Activated CD4-positive, alpha-beta T cell treated with anti-CD3 and anti-CD28 coated beads, Interleukin-2, amount 10 ng/mL, durations not matched to agents 24 days and 14 days (primary cell): ENCODE measurements around the gene MAGEA9. TPM values are rescaled to one million over a fixed set of nuclear protein-coding genes. Genes with fewer than 3 reads are reported as not detected.
"Not testable (repeated sequence)": the region's sequence is repeated elsewhere in the genome, so short reads cannot be mapped to it uniquely, and the experiment has no call there.

ENCODE experiments used
- DNase-seq: peaks from one replicate; pipeline ENCODE4 v3.0.0; 2022
- H3K27ac Mint-ChIP-seq: one replicate; pipeline ENCODE4 v1.8.0; 2022; ENCODE audit warnings: mild to moderate bottlenecking, mixed read lengths
- H3K27me3 Mint-ChIP-seq: one replicate; pipeline ENCODE4 v1.8.0; 2022; ENCODE audit warnings: mixed read lengths
- H3K36me3 Mint-ChIP-seq: one replicate; pipeline ENCODE4 v1.8.0; 2022; ENCODE audit warnings: low read depth, mild to moderate bottlenecking, mixed read lengths
- H3K4me1 Mint-ChIP-seq: one replicate; pipeline ENCODE4 v1.8.0; 2021; ENCODE audit warnings: mixed read lengths
- H3K4me3 Mint-ChIP-seq: one replicate; pipeline ENCODE4 v1.8.0; 2022; ENCODE audit warnings: mild to moderate bottlenecking, moderate library complexity, mixed read lengths
- H3K9me3 Mint-ChIP-seq: one replicate; pipeline ENCODE4 v1.8.0; 2021; ENCODE audit warnings: mixed read lengths
- intact Hi-C: fragments of 100-400 bp; cut with micrococcal nuclease; formaldehyde crosslinking; loops from one replicate; pipeline ENCODE4 v1.15.1; 2023
- total RNA-seq: library from RNA; stranded (reverse); gene quantifications from 2 replicates; pipeline ENCODE4 v1.2.3, GENCODE V29; 2022

Gene MAGEA9, protein sequence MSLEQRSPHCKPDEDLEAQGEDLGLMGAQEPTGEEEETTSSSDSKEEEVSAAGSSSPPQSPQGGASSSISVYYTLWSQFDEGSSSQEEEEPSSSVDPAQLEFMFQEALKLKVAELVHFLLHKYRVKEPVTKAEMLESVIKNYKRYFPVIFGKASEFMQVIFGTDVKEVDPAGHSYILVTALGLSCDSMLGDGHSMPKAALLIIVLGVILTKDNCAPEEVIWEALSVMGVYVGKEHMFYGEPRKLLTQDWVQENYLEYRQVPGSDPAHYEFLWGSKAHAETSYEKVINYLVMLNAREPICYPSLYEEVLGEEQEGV
- not detected in 2 replicates for total RNA-seq

DNA sequence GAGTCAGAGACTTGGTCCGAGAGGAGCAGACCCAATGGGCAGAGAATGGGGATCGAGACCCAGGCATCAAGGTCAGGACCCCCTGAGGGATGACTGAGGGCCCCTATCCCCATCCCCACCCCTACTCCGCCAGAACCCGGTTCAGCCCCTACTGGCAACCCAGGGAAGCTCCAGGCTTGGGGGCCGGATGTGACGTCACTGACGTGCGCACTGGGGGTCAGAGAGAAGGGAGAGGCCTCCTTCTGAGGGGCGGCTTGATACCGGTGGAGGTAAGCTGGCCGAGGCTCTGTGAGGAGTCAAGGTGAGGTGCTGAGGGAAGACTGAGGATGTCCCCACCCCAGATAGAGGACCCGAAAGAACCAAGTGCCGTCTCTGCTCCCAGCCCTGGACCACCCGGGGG, at the start of gene MAGEA9:
TSS of gene MAGEA9 (plus strand) at position 204 of the 400 bp plus-strand sequence. CDS start 4,281 bp downstream, outside the sequence.
- H3K27ac Mint-ChIP-seq, H3K9me3 Mint-ChIP-seq, intact Hi-C loops, H3K4me1 Mint-ChIP-seq, H3K4me3 Mint-ChIP-seq, DNase-seq, H3K27me3 Mint-ChIP-seq, H3K36me3 Mint-ChIP-seq: not testable (repeated sequence)

DNA sequence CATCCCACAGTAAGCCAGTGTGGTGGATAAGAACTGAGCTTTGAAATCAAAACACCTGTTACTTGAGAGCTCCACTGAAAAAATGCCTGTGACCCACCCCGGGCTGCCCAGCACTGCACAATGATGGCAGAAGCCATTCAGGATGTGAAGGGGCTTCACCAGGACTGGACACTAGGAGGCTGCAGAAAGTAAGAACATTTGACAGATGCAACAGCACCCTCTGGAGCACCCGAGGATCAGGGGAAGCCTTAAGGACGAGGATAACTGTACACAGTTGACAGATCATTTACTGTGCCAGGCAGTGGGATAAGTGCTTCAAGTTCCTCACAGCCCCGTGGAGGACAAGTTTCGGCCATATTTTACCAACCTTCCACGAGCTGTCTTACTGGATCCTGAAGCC, 39.5 kb upstream of the MAGEA9 start:
- H3K9me3 Mint-ChIP-seq, H3K36me3 Mint-ChIP-seq, H3K4me3 Mint-ChIP-seq, H3K4me1 Mint-ChIP-seq, intact Hi-C loops, H3K27me3 Mint-ChIP-seq, DNase-seq, H3K27ac Mint-ChIP-seq: not testable (repeated sequence)

DNA sequence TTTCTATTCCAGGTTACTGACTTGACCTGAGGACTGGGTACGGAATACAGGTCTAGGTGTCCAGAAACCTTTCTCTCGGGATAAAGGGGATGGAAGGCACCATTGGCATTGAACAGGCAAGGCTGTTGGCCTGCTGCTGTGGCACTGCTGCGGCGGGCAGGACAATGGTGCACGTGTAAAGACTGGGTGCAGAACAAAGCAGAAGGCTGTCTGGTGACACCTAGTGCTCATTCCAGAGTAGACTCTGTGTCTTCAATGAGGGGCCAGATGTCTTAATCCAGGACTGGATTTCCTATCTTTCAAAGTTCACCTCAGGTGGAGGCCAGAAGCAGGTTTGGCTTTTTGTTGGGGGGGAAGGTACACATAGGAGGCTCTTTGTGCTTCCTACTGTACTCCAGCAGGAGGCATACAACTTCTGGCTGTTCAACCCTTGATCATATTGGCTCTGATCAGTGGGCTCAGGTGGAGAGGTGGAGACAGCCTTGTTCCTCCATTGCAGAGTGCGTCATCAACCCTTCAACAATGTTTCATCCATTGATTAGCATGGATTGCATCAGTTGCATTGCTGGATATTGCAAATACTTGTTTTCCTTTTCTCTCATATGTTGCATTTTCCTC, 35.2 kb upstream of the MAGEA9 start:
- H3K27ac Mint-ChIP-seq, H3K27me3 Mint-ChIP-seq, H3K4me1 Mint-ChIP-seq, H3K4me3 Mint-ChIP-seq, H3K36me3 Mint-ChIP-seq, DNase-seq, intact Hi-C loops, H3K9me3 Mint-ChIP-seq: not testable (repeated sequence)

DNA sequence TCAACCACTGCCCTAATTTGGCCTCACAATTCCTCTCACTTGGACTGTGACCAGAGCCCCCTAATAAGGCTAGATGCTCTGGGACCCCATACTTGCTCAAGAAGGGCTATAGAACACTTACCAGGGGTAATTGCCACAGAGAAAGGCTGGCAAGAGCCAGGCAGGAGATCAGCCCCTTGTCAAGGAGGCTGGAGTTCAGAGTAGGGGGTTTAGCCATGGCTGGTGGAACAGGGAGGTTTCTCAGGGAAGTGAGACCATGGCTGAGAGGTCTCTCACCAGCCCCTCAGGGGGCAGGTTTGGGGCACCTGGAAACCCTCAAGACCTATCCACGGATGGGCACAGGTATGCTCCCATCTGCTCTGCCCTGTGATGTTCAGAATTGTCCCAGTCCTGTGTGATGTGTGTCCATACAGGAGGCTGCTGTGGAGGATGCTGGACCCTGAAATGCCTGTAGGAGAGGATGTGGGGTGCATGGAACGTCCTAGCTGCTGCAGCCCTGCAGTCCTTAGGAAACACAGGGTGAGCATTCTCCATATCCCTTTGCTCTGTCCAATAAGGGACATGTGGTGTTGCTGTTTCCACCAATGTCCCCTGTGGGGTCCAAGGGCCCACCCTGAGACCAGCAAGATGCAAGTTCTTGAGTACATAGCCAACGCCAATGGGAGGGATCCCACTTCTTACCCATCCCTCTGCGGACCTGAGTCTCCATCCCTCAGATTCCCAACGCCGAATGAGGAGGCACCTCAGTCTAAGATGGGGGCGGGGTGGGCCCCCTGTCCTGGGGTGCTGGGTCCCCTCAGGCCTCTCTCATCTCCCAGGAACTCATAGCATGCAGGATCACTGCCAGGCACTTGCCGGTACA, 24.3 kb upstream of the MAGEA9 start:
- intact Hi-C loops, result no loop called here
- H3K27ac Mint-ChIP-seq, result no peak overlapping the region
- H3K27me3 Mint-ChIP-seq, result peaks cover 5% of the 10 kb centered on the region
- H3K4me1 Mint-ChIP-seq, result no peaks in the 10 kb centered on the region
- no peaks in the 10 kb centered on the region for H3K36me3 Mint-ChIP-seq
- H3K4me3 Mint-ChIP-seq, result no peak overlapping the region
- no peaks in the 10 kb centered on the region for H3K9me3 Mint-ChIP-seq
- peak; percentile 13 for DNase-seq

DNA sequence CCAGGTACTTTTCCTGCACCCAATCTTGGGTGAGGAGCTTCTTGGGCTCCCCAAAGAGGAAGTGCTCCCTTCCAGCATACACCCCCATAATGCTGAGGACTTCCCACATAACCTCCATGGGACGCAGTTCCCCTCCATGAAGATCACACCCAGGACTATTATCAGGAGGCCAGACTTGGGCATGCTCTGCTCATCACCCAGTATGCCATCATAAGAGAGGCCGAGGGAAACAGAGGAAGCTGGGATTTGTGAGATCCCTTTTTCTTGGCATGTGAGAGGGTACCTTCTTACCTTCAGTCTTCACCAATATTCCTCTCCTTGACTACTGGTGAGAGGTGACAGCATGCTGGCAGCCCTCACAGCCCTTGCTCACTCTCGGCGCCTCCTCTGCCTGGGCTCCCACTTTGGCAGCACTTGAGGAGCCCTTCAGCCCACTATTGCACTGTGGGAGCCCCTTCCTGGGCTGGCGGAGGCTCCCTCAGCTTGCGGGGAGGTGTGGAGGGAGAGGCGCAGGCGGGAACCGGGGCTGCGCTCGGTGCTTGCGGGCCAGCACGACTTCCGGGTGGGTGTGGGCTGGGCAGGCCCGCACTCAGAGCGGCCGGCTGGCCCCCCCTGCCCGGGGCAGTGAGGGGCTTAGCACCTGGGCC, 23.5 kb upstream of the MAGEA9 start:
- peak; percentile 23 for DNase-seq
- H3K9me3 Mint-ChIP-seq, result no peaks in the 10 kb centered on the region
- H3K4me1 Mint-ChIP-seq, result no peaks in the 10 kb centered on the region
- H3K27ac Mint-ChIP-seq, result no peak overlapping the region
- intact Hi-C loops, result no loop called here
- H3K27me3 Mint-ChIP-seq, result peaks cover 5% of the 10 kb centered on the region
- H3K36me3 Mint-ChIP-seq, result no peaks in the 10 kb centered on the region
- no peak overlapping the region for H3K4me3 Mint-ChIP-seq

DNA sequence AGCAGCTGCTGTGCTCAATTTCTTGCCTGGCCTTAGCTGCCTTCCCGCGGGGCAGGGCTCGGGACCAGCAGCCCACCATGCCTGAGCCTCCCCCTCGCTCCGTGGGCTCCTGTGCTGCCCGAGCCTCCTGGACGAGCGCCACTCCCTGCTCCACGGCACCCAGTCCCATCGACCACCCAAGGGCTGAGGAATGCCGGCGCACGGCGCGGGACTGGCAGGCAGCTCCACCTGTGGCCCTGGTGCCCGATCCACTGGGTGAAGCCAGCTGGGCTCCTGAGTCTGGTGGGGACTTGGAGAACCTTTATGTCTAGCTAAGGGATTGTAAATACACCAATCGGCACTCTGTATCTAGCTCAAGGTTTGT, 23.0 kb upstream of the MAGEA9 start:
- H3K36me3 Mint-ChIP-seq, H3K4me1 Mint-ChIP-seq, H3K27me3 Mint-ChIP-seq, H3K4me3 Mint-ChIP-seq, H3K27ac Mint-ChIP-seq, intact Hi-C loops, H3K9me3 Mint-ChIP-seq: not testable (repeated sequence)
- peak; percentile 16 for DNase-seq

DNA sequence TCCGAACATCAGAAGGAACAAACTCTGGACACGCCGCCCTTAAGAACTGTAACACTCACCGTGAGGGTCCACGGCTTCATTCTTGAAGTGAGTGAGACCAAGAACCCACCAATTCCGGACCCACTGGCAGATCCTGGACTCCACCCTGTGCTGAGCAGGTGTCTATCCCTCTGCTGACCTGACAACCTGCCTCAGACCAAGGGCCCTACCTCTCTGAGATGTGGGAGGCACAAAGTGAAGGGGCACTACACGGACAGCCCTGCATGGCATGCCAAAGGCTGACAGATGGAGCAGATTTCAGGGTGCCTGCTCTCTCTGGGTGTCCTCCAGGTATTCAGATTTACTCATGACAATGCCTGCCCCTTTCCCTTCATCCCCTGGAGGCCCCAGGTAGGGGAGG, 21.9 kb upstream of the MAGEA9 start:
- intact Hi-C loops, result no loop called here
- no peak overlapping the region for H3K27ac Mint-ChIP-seq
- H3K4me3 Mint-ChIP-seq, result no peak overlapping the region
- no peaks in the 10 kb centered on the region for H3K4me1 Mint-ChIP-seq
- H3K36me3 Mint-ChIP-seq, result no peaks in the 10 kb centered on the region
- H3K9me3 Mint-ChIP-seq, result no peaks in the 10 kb centered on the region
- DNase-seq, result no peak
- H3K27me3 Mint-ChIP-seq, result peaks cover 5% of the 10 kb centered on the region

DNA sequence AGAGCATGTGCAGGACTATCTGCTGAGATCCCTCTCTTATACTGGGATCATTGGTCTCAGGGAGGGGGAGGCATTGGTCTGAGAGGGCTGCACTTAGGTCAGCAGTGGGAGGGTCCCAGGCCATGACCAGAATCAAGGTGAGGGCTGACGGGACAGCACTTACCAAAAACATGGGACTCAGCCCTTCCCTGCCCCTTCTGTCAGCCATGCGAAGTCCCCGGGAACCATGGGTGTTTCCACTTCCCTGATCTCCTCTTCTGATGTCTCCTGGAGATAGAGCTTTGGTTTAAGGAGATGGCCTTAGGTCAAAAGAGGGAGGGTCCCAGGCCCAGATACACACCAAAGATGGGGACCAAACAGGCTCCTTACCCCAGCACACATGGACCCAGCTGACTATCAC, 20.8 kb upstream of the MAGEA9 start:
- Mint-ChIP-seq H3K36me3 (no peaks in the 10 kb centered on the region), H3K27ac (no peak overlapping the region), H3K9me3 (no peaks in the 10 kb centered on the region), H3K4me3 (no peak overlapping the region), H3K4me1 (no peaks in the 10 kb centered on the region), H3K27me3 (peaks cover 5% of the 10 kb centered on the region)
- intact Hi-C loops, result no loop called here
- DNase-seq, result peak; percentile 7

DNA sequence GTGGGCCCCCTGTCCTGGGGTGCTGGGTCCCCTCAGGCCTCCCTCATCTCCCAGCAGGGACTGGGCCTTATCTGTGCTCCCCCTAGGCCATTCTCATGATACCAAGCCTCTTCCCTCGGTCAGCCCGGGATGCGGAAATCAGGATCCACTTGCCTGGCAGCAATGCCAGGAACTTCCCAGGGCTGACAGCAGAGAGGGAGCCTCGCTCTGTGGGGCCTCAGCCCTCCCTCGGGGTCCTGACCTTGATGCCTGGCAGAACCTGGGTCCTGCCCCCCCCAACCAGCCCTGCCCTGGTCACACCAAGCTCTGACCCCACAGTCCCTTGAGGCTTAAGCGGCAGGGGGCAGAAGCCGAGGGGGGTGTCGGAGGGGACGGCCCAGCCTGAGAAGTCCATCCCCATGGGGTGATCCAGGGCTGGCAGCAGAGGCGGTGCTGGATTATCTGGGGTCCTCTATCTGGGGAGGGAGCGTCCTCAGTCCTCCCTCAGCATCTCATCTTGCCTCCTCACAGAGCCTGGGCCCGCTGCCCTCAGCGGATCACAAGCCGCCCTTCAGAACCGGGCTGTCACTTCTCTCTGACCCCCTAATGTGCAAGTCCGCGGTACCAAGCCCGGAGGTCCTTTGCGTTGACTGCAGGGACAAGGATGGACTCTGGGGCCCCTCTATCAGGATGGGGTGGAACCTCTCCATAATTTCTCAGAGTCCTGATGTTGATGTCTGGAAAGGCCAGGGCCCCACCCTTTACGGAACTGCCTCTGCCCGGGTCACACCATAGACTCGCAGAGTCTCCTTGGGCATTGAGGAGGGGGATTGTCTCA, 19.7 kb upstream of the MAGEA9 start:
- intact Hi-C loops, H3K9me3 Mint-ChIP-seq, H3K27ac Mint-ChIP-seq: not testable (repeated sequence)

DNA sequence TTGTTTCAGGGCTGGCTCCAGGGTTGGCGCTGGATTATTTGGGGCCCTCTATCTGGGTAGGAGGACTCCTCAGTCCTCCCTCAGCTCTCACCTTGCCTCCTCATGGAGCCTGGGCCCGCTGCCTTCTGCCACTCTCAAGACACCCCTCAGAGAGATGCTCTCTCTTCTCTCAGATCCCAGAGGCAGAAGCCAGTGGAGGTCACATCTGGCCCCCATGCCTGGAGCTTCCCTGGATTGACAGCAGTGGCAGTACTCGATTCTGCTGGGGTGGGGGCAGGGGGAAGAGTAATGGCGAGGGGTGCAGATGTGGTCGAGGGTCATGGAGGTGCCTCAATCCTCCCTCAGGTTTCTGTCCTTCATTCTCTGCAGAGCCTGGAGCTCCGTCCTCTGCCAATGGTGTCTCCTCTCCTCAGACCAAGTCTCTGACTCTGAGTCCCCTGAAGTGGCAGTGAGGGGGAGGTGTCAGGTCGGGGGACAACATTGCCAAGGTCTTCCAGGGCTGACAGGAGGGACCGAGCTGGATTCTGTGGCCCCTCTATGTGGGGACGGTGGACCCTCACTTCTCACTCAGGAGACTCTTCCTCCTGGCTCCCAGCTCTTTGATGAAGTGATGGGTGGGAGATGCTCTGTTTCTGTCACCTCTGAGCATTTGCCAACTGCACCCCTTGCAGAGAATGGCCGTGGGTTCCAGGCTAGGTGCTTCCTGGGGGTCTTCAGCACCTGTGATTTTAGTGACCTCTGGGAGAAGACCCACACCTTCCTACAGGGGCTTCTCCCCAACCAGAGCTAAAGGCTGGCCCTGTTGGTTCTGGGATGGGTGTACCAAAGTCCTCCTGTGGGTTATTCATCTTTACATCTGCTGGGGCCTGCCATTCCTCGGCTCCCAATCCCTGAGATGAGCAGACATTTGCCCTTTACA, 18.8 kb upstream of the MAGEA9 start:
- intact Hi-C loops, result no loop called here
- H3K4me1 Mint-ChIP-seq, result no peaks in the 10 kb centered on the region
- H3K4me3 Mint-ChIP-seq, result no peak overlapping the region
- H3K27me3 Mint-ChIP-seq, result no peaks in the 10 kb centered on the region
- H3K27ac Mint-ChIP-seq, result no peak overlapping the region
- H3K9me3 Mint-ChIP-seq, result no peaks in the 10 kb centered on the region
- peak; percentile 17 for DNase-seq
- no peaks in the 10 kb centered on the region for H3K36me3 Mint-ChIP-seq

More for the DNA sequence above, 19.7 kb upstream of the MAGEA9 start:
- peak; percentile 5 for DNase-seq
- not testable (repeated sequence) for H3K4me3 Mint-ChIP-seq, H3K27me3 Mint-ChIP-seq, H3K36me3 Mint-ChIP-seq, H3K4me1 Mint-ChIP-seq

DNA sequence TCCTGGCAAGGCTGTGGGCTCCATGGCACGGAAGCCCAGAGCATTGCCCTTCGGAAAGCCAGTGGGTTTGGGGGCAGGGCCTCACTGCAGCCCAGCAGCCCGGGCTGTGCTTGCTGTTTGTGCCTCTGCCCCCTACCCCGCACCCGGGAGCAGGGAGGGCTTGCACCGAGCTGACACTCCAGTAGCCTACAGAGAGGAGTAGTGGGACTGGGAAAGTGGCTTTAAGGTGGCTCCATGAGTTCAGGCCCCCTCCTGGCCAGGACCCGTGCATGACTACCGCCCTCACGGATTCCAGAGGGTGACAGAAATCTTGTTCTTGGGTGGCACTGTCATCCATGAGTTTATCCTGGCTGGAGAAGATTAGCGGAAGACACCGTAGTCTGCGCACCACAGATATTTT, 11.4 kb upstream of the MAGEA9 start:
- peak; percentile 8 for DNase-seq
- intact Hi-C loops, H3K4me3 Mint-ChIP-seq, H3K9me3 Mint-ChIP-seq, H3K27ac Mint-ChIP-seq, H3K4me1 Mint-ChIP-seq, H3K36me3 Mint-ChIP-seq, H3K27me3 Mint-ChIP-seq: not testable (repeated sequence)

DNA sequence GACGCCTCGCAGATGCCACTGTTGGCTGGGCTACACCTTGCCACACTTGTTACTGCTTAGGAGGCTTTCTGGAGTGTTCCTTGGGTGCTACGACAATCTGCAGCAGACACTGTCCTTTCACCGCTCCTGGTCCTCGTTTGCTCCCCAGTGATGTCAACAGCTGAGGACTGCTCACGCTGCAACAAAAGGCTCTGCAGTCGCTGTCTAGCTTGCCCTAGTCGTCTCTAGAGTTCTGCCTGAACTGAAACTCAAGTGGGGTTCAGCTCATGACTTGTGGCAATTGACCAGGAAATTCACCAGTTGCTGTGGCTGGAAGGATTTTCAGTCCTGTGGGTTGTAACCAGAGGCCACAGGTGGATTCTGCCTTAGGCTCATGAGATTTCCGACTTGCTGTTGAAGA, 8.7 kb upstream of the MAGEA9 start:
- H3K27me3 Mint-ChIP-seq, H3K9me3 Mint-ChIP-seq, H3K27ac Mint-ChIP-seq, H3K36me3 Mint-ChIP-seq, H3K4me1 Mint-ChIP-seq, DNase-seq, intact Hi-C loops, H3K4me3 Mint-ChIP-seq: not testable (repeated sequence)
